Cardiac muscle cell (in vitro differentiated cells and primary cell): ENCODE measurements around the gene KIDINS220. TPM values are rescaled to one million over a fixed set of nuclear protein-coding genes. Genes with fewer than 3 reads are reported as not detected.

Experiments used
- DNase-seq, 2 donors: peaks; one replicate each; pipeline versions ENCODE4 v3.0.0 to v3.0.0-alpha.2; 2010 to 2017; ENCODE audit warnings: low read depth in 1 of 2, low spot score in 1 of 2
- H3K27ac ChIP-seq: fragments of 200-600 bp; sonication (generic); 2 replicates; pipeline ENCODE4 v1.5.1; 2016
- H3K27me3 ChIP-seq: fragments of 200-600 bp; sonication (generic); 2 replicates; pipeline ENCODE4 v1.6.0; 2016; ENCODE audit warnings: control low read depth
- H3K36me3 ChIP-seq: fragments of 200-600 bp; sonication (generic); 2 replicates; pipeline ENCODE4 v1.5.1; 2016; ENCODE audit warnings: control low read depth
- H3K4me1 ChIP-seq: fragments of 200-600 bp; sonication (generic); 2 replicates; pipeline ENCODE4 v1.8.1; 2017; ENCODE audit warnings: low read depth, mild to moderate bottlenecking, mixed run types
- H3K4me3 ChIP-seq: fragments of 200-600 bp; sonication (generic); 2 replicates; pipeline ENCODE4 v1.5.1; 2016; ENCODE audit warnings: mild to moderate bottlenecking
- H3K9me3 ChIP-seq: fragments of 200-600 bp; sonication (generic); 2 replicates; pipeline ENCODE4 v1.5.1; 2017; ENCODE audit warnings: low read depth, mild to moderate bottlenecking, control low read depth
- CTCF ChIP-seq: IDR thresholded peaks from 2 replicates; pipeline ENCODE4 v1.5.1; 2012; ENCODE audit warnings: low read depth, mild to moderate bottlenecking, low read length
- polyA plus RNA-seq: library from polyadenylated mRNA; unstranded; fragments of >200 nt; fragmentation: Nextera tagmentation; extraction: Ambion mirVana; gene quantifications from 2 replicates; pipeline ENCODE4 v1.2.1, GENCODE V29; 2016
- total RNA-seq: library from RNA; depleted of rRNA; stranded (reverse); fragments of >200 nt; gene quantifications from 2 replicates; pipeline ENCODE4 v1.2.3, GENCODE V29; 2016

KIDINS220 gene
- total and polyA plus RNA-seq, 2 experiments from 2014 or later, result 43.0 to 127 TPM

DNA sequence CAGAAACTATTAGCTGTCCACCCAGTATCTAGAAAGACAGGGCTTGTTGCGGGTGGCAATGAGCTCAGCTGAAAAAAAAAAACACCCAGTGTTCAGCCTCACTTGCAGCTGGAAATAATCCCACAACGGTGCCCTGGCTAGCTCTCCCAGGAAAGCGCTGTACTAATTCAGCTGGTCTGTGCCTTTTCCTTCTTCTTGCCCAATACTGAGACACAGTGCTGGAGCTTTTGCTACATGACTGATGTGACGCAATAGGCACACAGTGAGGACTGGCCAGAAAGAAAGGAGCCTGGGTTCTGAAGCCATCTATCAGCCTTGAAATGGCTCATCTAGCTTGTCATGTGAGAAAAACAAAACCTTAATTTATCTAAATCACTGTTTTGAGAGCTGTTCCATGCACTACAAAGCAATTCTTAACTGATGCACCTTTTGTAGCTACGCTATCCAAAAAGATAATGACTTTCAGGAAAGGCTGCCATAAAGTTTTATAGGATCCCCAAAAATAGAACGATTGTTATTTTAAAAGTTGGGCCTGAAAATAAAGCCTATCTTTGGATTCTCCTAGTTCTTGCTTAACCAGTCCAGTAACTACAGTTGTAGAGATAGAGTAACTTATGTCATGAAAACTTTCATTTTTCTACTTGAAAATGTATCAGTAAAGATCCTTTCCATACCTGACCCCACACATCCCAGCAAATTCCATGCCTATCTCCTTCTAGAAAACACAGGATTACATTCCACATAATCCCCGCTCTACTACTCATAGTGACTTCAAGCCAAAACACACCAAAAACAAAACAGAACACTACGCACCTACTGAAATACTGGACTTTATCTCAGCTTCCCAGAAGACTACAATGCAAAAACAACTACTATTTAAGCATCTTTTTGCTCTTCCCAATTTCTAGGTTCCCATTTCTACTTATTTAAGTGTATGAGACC lies 15.9 kb downstream of the KIDINS220 start:
- Histone ChIP-seq H3K36me3 (peaks cover 35% of the 10 kb centered on the region), H3K9me3 (no peaks in the 10 kb centered on the region), H3K4me1 (peaks cover 25% of the 10 kb centered on the region), H3K27ac (peak overlapping the region; percentile 81), H3K27me3 (no peaks in the 10 kb centered on the region), H3K4me3 (no peak overlapping the region)
- no peak for TF ChIP-seq CTCF
- DNase-seq, result peak in 1 of 2 donors; percentile 85

DNA sequence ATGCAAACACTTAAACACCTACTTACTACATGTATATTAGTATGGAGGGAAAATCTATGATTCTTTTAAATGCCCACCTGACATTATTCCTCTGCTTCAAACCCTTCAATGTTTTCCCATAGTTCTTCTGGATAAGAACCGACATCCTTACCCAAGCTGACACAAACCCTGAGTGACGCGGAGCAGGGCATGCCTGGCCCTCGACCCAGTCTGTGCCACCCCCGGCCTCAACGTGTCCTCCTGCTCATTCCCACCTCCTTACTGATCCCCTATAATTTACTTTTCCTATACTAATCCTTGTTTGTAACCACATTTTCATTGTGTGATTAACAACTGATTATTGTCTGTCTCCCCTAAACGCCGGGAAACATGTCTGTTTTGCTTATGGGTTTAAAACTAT lies 17.5 kb downstream of the KIDINS220 start:
- Histone ChIP-seq H3K4me1 (peaks cover 25% of the 10 kb centered on the region), H3K4me3 (no peak overlapping the region), H3K36me3 (peaks cover 30% of the 10 kb centered on the region), H3K27me3 (no peaks in the 10 kb centered on the region), H3K27ac (no peak overlapping the region), H3K9me3 (no peaks in the 10 kb centered on the region)
- DNase-seq, result no peak
- TF ChIP-seq CTCF, result no peak

GRCh38 chr2:8819194-8819593 lies 18.2 kb downstream of the KIDINS220 start:
- DNase-seq, result no peak
- H3K4me3 ChIP-seq, result no peak overlapping the region
- H3K9me3 ChIP-seq, result no peaks in the 10 kb centered on the region
- no peaks in the 10 kb centered on the region for H3K27me3 ChIP-seq
- no peak for TF ChIP-seq CTCF
- H3K27ac ChIP-seq, result no peak overlapping the region
- H3K36me3 ChIP-seq, result peaks cover 24% of the 10 kb centered on the region
- peaks cover 25% of the 10 kb centered on the region for H3K4me1 ChIP-seq

- H3K4me1 ChIP-seq, result peaks cover 20% of the 10 kb centered on the region
- H3K27me3 ChIP-seq, result no peaks in the 10 kb centered on the region
- DNase-seq, result no peak
- peaks cover 30% of the 10 kb centered on the region for H3K36me3 ChIP-seq
- TF ChIP-seq CTCF, result no peak
- no peak overlapping the region for H3K4me3 ChIP-seq
- no peak overlapping the region for H3K27ac ChIP-seq
- H3K9me3 ChIP-seq, result no peaks in the 10 kb centered on the region
These were observed 20.2 kb downstream of the KIDINS220 start for GRCh38 chr2:8817221-8817620.

DNA sequence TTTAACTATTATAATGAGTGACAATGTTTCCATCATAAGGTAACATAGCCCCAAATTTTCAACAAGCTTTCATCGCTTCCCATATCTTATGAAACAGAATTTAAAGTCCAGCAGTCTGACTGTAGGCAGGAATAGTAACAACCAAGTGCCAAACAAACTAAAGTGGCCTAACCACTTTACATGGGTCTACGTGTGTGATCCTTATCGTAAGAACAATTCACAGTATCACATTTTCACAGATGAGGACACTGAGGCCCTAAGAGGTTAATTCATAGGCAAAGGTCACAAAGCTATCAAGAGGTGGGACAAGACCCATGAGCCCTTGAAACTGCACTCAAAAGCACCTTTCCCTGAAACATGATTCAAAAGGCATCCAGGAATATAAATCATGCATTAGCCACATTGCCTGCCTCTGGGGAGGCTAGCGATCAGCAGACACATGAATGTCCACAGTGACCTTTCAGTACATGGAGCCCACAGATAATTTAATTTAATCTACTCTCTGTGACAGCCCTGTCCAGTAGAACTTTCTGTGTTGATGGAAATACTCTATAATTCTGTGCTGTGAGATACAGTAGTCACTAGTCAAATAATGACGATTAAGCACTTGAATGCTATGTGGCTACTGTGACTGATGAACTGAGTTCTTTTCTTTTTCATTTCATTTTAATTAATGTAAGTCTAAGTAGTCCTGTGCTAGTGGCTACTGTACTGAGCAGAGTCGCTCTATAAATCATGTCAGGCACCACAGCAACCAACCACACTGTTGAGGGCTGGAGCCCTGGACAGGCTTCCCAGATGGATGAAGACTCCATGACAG lies 30.3 kb downstream of the KIDINS220 start:
- peaks cover 59% of the 10 kb centered on the region for H3K4me1 ChIP-seq
- peak in 1 of 2 donors; percentile 54 for DNase-seq
- no peak for TF ChIP-seq CTCF
- peak overlapping the region; percentile 88 for H3K27ac ChIP-seq
- no peaks in the 10 kb centered on the region for H3K9me3 ChIP-seq
- H3K4me3 ChIP-seq, result no peak overlapping the region
- H3K36me3 ChIP-seq, result peaks cover 20% of the 10 kb centered on the region
- no peaks in the 10 kb centered on the region for H3K27me3 ChIP-seq
